HG02943 (cell line): Measurements from ENCODE around the gene RAPGEF4.
"Not testable (repeated sequence)": the region's sequence is repeated elsewhere in the genome, so short reads cannot be mapped to it uniquely, and the experiment has no call there.

ENCODE experiments used
- ATAC-seq: cut with Tn5 transposase; IDR thresholded peaks from one replicate; pipeline ENCODE4 v1.9.1; 2021; ENCODE audit warnings: mild to moderate bottlenecking, low read depth, moderate library complexity; ENCODE audit not compliant: unreplicated experiment

Gene RAPGEF4

DNA sequence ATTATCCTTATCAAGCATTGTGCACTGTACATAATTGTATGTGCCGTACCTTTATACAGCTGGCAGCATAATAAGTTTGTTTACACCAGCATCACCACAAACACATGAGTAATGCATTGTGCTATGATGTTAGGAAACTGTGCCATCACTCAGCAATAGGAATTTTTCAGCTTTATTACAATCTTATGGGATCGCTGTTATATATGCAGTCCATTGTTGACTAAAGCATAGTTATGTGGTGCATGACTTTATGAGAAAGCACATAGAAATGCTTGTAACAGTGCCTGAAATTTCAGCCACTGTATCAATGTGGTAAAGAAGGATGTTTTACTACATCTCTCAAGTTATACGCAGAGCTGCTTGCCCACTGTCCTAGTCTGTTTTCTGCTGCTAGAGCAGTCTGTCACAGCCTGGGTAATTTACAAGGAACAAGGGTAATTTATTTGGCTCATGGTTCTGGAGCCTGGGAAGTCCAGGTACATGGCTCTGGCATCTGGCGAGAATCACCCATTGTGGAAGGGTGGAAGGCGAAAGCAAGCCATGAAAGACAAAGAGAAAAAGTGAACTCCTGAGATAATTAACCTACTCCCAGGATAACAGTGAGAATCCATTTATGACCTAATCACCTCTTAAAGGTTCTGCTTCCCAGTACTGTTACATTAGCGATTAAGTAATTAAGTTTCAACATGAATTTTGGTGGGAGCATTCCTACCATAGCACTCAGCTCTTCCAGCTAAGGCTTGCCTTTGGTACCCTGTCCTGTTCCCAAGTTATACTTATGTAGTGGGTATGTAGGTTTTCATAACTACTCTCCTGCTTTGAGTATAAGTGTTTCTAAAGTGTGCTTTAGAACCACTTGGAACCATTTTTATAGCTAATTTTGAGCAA lies 344.6 kb downstream of the RAPGEF4 start:
- no peak for ATAC-seq

DNA sequence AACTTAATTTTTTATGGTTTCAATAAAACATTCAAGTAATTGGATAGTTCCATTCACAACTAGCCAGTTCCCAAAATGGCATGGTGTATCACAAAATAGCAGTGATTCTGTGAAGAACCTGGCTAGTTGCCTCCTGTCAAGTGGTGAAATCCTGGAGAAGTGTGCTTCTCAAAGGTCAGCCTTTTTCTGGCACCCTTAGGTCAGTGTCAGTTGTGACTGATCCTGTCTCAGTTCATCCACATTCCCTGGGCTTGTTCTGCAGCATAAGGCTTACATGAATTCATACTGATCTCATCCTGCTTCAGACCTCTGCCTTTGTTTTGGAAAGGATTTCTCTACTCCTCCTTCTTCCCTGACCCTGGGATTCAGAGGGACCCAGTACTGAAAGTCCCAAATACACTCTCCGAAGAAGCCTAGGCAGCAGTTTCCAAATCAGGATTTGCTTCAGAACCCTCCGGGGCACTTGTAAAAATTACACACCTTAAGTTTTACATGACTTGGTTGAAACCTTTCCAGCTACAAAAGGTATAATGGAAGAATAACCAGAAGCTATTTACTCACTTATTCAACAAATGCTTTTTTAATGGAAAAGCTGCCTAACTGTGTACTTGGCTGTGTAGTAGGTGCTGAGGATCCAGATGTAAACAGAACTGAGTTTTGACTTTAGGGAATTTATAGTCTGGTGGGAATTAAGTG lies 351.0 kb downstream of the RAPGEF4 start:
- ATAC-seq = no peak

GRCh38 chr2:173087214-173087581 lies 351.6 kb downstream of the RAPGEF4 start:
- ATAC-seq = no peak

- ATAC-seq = no peak
These were observed 352.3 kb downstream of the RAPGEF4 start for GRCh38 chr2:173087793-173088496.

GRCh38 chr2:173090276-173090877 lies 354.7 kb downstream of the RAPGEF4 start:
- ATAC-seq = no peak

GRCh38 chr2:173090973-173091660 lies 355.5 kb downstream of the RAPGEF4 start:
- no peak for ATAC-seq

DNA sequence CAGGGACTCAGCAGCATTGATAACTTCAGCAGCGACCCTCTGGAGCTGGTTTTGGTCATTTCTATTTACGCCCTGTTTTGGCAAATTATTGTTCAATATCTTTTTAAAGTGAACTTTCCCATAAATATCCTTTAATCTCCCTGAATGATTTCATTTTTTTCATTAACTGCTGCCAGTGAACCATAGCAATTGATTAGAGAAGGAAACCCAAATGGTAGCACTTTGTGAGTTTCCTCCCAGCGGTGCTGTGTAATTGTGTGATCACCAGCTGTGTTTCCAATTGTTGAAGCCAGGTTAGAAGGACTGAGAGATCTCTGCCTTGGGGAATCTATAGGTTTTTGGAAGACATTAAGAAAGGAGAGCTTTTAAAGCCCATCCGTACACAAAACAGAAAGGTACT lies 356.3 kb downstream of the RAPGEF4 start:
- ATAC-seq = no peak

DNA sequence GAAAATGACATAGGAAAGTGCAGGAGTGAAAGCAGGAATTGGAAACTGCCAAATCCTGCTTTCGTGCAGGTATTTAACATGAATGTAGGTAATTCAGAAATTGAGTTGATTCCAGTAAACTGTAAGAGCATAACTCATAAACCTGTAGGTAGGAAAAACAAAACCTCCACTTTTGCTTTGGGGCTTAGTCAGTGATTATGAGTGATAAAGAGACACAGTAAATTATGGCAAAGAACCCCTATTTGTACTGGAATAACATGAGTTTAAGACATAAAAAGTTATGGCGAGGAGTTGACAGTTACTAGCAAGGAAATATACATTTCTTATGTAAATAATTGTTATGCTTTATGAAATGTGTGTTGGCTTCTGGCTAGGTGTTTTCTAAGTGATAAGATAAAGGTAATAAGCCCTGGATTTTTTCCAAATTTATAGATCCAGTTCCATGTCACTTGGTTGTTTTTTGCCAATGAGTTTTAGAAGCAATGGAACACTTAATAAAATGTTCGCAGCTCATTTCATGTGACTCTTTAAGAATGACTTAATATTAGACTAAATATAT lies 357.3 kb downstream of the RAPGEF4 start:
- no peak for ATAC-seq

DNA sequence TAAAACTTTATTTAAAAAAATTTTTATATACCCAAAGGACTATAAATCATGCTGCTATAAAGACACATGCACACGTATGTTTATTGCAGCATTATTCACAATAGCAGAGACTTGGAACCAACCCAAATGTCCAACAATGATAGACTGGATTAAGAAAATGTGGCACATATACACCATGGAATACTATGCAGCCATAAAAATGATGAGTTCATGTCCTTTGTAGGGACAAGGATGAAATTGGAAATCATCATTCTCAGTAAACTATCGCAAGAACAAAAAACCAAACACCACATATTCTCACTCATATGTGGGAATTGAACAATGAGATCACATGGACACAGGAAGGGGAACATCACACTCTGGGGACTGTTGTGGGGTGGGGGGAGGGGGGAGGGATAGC lies 358.0 kb downstream of the RAPGEF4 start:
- ATAC-seq = not testable (repeated sequence)

DNA sequence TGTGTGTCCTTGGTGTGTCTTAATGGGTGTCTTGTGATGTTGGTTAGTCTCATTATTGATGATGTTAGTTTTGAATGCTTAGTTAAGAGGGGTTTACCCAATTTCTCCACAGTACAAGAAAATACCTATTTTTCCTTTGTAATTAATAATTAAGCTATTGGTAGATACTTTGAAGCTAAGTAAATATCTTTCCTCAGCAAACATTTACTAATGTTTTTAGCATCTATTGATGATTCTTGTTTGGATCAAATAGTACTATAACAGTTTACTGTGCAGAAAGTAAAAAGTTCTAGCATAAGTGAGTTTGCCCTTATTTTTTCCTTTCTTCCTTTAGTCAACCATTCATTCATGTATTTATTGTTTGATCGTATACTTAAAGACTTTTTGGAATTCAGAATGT lies 359.1 kb downstream of the RAPGEF4 start:
- ATAC-seq = no peak

- ATAC-seq = no peak
These were observed 359.7 kb downstream of the RAPGEF4 start for GRCh38 chr2:173095356-173095755.

GRCh38 chr2:173099271-173099670 lies 363.6 kb downstream of the RAPGEF4 start:
- no peak for ATAC-seq

DNA sequence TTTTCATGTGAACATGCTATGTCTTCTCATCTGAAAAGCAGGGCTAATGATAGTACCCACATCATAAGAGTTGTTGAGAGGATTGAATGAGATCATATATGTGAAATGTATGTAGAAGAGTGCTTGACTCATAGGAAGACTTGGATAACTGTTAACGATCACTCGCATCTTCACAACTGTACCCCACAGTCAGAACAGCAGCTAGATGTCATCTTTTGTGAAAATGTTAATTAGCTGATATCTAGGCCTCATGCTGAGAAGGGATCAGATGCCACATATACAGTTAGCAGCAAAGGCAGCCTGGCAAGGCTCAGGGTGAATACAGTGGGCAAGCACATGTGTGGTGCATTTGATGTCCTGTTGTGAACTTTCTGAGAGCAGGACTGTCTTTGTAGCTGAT lies 364.2 kb downstream of the RAPGEF4 start:
- ATAC-seq = no peak

- no peak for ATAC-seq
These were observed 366.0 kb downstream of the RAPGEF4 start for GRCh38 chr2:173101687-173102086.
